CD4-positive, alpha-beta T cell treated with Interleukin-17A for 1 hour (primary cell): Measurements from ENCODE around the gene CUTC.
"Not testable (repeated sequence)": the region's sequence is repeated elsewhere in the genome, so short reads cannot be mapped to it uniquely, and the experiment has no call there.

Source experiments
- DNase-seq: peaks from one replicate; pipeline ENCODE4 v3.0.0-alpha.2; 2020

CUTC gene, protein sequence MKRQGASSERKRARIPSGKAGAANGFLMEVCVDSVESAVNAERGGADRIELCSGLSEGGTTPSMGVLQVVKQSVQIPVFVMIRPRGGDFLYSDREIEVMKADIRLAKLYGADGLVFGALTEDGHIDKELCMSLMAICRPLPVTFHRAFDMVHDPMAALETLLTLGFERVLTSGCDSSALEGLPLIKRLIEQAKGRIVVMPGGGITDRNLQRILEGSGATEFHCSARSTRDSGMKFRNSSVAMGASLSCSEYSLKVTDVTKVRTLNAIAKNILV

DNA sequence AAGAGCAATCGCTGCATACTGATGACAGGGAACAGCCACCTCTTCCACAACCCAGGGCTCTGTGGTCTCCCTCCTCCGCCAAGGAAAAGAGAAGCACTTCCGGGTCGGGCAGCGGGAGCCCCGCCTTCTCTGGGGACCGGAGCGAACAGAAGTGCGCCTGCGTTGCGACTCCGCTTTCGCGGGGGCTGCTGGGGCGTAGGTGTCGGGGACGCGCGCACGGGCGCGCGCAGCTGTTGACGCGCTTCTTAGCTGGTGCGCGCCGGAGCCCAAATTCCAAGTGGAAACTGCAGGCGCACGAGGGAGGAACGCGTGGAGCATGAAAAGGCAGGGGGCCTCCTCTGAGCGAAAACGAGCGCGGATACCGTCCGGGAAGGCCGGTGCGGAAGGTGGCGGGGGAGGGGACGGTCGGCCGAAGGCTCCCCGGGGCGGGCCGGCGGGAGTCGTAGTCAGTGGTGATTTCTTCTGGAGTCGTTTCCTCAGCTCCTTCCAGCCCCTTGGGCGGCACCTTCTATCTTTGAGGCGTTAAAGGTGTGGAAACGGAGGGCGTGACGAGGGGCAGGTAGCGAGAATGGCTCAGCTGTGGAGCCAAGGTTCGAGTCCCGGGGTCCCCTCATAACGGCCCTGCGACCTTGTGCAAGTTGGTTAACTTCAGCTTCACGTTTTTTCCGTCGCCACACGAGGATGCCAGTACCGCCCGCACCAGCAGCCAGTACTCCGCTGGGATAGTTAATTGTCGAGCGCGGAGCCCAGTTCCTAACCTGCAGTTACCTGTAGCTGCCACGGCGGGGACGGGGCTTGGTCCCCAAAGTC, at the start of gene CUTC, which contains the start of gene COX15:
Gene CUTC (plus strand): TSS at position 202 of the 810 bp plus-strand sequence. CDS start 115 bp downstream, at position 317.
Gene COX15 (minus strand): TSS at position 95 of the 810 bp plus-strand sequence. CDS start 78 bp downstream, at position 17.
- peak; percentile 96 for DNase-seq

DNA sequence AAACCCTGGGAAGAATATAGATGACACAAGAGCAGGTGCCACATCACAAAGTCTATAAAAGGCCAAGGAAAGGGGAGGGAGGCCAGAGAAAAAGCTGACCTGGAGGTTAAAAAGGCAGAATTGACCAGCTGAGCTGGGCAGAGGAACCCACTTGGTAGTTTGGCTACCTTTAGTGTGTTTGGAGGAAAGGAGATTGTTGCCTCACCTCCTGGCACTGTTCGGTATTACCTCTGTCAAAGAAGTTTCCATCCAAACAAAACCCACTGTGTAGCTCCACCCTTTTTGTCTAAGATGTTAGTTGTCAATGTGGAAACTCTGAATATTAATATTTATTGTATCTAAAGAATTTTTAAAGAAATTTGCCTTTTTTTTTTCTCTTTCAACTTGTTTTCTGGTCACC, 49.3 kb upstream of the CUTC start:
- DNase-seq, result no peak

DNA sequence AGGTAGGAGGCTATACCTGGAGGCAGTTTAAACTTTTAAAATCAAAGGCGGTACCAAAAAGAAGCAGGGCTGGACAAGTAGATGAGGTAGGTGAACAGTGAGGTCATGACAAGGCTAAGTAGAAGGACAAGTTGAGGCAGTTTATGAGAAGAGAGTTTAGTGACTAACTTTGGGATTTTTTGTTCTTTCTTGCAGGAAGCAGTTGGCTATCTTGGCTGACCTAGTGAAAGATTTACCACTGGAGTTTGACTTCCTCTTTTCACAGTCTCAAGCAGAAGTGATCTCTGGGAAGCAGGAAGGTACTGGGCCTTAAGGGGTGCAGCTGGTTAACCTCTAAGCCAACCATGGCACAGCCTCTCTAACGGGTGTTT, 46.5 kb upstream of the CUTC start:
- peak; percentile 13 for DNase-seq

DNA sequence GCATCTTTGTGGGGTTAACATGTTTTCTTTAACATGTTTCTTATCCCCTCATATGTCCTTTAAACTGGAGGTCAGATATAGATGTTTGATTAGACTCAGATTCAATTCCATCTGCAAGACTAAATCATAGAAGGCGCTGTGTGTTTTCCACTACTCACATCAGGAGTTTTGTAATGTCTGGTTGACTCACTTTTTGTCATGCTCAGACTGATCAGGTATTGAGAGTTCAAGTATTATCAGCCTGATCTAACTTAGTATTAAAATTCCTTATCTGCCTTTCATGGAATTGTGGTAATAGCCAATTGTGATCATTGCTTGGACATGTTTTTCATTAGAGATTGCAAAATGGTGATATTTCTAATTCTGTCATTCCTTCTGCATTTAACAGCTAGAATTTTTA, 42.6 kb upstream of the CUTC start:
- no peak for DNase-seq

DNA sequence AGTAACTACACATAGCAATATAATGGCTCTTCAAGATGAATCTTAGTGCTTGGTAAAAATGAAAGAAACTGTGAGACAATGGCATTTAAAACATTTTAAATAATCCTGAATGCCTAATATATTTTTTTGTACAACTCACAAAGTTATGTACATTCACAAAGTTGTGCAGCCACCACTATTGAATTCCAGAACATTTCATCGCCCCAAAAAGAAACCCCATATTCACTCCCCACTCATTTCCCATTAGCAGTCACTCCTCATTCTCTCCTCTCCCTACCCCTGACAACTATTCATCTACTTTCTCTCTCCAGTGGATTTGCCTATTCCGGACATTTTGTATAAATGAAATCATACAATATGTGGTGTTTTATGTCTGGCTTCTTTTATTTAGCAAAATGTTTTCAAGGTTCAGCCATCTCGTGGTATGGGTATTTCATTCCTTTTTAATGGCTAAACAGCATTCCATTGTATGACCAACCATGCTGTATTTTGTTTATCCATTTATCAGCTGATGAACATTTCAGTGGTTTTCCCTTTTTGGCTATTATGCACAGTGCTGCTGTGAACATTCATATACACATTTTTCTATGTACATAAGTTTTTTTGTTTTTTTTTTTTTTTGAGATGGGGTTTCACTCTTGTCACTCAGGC, 38.0 kb upstream of the CUTC start:
- DNase-seq, result no peak

DNA sequence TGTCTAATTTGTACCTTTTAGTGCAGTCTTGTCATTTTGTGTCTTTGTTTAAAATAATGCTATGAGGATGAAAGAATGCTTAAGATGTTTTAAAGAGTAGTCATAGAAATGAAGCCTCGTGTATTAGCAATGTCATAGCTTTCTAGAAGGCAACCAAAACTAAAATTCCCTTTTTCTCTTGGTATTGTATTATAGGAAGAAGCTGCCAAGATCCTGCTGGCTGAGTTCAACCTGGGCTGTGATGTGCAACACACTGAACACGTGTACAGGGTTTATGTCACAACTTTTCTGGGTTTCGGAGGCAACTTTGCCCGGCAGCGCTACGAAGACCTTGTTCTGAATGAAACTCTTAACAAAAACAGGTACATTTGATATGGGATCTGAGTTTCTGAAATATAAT, 36.3 kb upstream of the CUTC start:
- DNase-seq, result no peak

DNA sequence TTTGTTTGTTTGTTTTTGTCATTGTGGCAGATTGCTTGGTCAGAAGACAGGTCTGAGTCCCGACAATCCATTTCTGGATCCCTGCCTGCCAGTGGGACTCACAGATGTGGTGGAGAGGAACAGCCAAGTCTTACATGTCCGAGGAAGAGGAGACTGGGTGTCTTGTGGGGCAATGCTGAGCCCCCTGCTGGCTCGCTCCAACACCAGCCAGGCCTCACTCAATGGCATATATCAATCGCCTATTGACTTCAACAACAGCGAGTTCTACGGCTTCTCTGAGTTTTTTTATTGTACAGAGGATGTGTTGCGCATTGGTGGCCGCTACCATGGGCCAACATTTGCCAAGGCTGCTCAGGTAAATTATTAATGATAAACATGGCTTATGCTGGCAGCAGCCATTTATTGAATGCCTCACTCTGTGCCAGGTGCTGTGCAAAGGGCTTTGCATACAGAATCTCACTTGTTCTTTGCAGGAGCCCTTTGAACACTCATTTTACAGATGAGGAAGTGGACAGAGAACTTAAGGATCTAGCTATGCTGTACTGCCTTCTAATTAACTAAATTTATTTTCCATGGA, 33.4 kb upstream of the CUTC start:
- no peak for DNase-seq

DNA sequence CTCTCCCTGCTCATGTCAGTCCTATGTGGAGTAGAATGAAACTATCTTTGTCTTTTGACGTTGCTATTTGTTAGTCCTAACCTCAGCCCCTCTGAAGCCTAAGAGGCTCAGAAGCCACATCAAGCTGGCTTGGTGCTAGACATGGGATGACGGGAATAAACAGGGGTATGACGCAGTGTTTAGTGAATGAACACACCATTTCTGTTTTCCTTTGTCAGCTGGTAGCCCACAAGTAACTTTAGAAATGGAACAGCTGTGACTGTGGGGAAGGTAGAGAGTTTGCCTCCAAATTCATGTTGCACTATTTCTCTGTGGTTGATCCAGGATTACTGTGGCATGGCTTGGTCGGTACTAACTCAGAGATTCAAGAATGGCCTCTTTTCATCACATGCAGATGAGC, 31.4 kb upstream of the CUTC start:
- DNase-seq, result no peak

DNA sequence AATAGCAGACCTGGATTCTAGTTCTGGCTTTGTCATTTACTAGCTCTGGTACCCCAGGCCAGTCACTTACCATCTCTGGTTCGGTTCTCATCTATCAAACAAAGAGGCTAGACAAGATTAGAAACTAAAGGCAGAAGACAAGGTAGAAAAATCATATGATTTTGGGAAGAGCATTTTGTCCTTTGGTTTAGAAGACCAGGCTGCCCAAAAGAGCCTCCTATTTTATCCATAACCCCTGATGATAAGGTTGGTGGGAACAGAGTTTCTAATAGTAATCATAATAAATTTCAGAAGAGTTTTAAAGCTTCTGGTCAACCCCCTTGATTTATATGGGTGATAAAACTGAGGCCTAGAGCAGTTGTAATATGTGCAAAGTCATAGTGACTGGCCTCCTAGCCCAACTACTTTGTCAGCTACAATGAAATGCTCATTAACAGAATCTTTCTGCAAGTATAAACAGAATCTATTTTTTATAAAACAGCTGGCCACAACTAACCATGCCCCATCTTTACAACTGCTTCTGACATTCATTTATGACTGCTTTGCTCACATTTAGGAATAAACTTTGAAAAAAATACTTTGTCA, 23.5 kb upstream of the CUTC start:
- DNase-seq, result no peak

DNA sequence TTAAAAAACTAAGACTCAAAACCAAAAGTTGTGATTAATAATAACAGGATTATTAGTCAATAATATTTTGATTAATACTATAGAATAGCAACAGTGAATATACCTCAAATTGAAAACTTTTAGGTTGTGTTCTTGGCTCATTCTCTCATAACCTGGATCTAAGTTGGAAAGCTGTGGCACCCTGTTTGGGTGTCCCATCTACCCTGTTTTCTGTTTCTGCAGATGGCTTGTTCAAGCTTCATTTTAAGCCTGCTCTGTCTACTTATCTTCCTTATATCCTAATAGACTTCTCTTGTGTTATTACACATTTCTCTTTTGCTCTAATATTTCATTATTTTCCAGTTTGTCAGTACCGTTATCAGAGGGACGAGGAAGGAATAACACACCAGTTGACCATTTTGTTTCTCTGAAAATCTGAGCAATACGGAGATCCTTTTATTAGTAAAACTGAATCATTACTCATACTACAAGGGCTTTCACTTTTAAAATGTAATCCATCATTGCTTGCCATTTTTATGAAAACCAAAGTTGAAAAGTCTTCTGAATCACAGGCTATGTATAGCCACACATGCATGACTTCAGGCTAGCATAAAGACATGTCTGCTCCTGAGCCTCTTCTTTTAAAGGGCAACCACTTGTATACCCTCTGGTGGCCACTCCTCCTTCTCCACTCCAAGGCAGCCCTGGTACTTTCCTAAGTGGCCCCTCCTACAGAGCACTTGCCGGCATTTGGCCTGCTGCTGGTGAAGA, 22.4 kb upstream of the CUTC start:
- no peak for DNase-seq

DNA sequence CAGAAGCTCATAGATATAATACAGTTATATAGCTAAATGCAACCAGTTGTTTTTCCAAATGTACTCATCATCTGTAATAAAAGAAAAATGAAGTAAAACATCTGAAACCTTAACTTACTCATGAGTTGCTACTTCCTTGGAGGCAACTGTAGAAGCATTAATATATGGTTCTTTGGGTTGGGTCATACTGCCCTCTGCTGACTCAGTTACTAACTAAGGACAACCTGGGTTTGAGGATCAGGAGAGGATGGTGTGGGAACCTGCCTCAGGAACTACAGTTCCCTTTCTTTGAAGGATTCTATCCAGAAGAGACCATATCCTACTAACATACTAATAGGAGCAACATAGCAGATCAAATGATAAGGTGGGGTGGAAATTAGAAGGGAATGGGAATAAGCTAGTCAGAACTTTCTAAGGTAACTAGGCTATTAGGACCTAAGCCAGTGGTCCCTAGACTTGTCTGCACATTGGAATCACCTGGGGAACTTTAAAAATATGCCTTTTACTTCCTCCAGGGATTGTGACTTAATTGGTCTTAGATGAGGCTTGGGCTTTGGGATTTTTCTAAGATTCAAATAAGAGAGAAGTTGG, 20.8 kb upstream of the CUTC start:
- DNase-seq, result peak; percentile 56

DNA sequence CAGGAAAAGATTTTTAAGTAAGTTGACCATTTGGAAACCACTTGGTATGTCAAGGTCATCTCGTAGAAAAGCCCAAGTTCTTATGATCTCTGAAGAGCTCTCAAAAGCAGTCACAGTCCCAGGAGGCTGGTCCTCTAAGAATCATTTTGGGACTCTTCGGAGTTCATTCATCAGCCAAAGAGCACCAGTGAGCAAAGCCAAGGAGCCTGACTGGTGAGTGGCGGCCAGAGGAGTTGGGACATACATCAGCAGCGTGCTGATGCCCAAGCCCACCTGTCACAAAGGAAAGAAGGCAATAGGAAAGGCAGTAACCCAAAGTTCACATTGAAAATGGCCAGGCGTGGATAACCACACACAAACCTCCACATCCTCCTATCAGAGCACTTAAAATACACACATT, 17.6 kb upstream of the CUTC start:
- DNase-seq, result no peak

DNA sequence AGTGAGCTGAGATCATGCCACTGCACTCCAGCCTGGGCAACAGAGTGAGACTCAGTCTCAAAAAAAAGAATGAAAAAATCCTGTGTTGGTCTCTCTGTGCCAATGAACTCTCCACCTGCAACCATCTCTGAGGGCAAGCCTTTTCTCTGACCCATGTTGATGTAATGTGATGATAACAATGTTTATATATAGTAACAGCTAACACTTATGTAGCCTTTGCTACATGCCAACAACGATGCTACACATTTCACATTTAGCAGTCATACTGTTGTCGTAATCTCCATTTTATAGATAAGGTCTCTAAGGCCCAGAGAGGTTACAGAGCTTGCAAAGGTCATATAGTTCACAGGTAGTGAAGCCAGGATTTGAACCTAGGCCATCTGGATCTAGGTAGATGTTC, 11.6 kb upstream of the CUTC start:
- DNase-seq, result no peak

DNA sequence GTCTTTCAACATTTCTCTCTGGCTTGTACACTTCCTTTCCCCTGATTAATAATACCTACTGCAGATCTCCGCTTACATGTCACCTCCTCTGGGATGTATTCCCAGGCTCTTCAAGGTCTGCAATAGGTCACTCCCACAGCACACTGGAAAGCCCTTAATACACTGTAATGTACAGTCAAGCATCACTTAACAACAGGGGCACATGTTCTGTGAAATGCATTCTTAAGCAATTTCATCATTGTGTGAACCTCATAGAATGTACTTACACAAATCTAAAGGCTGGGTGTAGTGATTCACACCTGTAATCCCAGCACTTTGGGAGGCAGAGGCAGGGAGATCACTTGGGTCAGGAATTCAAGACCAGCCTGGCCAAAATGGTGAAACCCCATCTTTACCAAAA, 2.0 kb upstream of the CUTC start:
- no peak for DNase-seq

DNA sequence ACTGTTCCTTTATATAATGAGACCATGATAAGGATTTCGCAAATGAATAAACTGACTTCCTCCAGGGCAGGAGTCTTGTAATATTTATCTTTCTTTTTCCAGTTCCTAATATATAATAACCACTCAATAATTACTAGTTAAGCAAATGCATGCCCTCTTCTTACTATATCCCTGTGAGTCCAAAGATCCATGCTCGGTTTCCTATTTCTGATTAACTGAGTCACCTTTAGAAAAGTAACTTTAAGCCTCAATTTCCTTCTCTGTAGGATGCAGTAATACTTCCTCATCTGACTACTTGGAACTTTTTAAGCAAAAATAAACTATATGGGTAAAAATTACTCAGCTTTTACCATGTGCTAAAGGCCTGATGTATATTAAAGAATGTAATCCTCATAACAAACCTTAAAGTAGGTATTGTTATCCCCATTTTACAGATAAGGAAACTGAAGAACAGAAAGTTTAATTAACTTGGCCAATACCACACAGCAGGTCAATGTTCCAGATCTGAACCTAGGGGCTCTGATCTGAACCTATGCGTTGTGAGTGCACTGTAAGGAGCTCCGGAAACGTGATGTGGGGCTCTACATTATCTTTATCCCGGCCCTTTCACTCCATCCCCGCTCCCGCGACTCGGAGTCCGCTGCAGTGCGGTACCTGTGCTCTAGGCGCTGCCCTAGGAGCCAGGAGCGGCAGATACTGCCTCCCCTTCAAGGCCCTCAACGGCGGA, 565 bp upstream of the CUTC start:
- DNase-seq, result no peak

DNA sequence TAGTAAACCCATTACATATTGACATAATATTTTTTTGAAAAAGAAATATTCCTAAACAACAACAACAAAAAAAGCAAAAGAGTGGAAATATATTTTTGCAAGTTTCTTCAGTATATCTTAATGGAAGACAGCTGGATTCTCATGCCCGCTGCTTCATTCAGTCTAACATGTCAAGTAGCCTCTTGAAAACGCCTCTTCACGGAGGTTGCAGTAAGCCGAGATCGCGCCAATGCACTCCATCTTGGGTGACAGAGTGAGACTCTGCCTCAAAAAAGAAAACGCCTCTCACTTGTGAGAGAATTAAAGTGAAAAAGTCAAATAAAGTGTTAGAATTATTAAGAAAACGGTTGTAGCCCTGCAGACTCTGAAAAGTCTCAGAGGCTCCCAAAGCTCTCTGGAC, 1.3 kb downstream of the CUTC start:
- no peak for DNase-seq

DNA sequence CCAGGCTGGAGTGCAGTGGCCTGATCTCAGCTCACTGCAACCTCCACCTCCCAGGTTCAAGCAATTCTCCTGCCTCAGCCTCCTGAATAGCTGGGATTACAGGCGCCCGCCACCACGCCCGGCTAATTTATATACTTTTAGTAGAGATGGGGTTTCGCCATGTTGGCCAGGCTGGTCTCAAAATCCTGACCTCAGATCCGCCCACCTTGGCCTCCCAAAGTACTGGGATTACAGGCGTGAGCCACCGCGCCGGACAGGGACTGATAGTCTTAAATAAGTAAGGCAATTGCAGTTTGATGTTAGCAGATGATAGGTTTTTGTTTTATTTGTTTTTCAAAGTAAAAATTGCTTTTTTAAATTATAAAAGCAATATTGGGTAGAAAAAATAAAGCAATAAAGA, 2.1 kb downstream of the CUTC start:
- not testable (repeated sequence) for DNase-seq

DNA sequence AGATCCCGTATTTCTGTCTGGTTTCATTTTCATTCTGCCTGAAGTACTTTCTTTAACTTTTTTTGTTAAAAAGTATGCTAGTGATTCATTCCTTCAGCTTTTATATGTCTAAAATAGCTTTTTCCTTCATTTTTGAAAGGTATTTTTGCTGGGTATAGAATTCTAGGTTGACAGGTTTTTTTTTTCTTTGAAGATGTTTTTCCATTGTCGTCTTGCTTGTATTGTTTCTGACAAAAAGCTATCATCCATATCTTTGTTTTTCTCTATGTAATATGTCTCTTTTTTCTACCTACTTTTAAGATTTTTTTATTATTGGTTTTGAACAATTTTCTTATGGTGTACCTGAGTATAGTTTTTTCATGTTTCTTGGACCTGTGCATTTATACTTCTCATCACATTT, 8.2 kb downstream of the CUTC start:
- DNase-seq, result no peak

DNA sequence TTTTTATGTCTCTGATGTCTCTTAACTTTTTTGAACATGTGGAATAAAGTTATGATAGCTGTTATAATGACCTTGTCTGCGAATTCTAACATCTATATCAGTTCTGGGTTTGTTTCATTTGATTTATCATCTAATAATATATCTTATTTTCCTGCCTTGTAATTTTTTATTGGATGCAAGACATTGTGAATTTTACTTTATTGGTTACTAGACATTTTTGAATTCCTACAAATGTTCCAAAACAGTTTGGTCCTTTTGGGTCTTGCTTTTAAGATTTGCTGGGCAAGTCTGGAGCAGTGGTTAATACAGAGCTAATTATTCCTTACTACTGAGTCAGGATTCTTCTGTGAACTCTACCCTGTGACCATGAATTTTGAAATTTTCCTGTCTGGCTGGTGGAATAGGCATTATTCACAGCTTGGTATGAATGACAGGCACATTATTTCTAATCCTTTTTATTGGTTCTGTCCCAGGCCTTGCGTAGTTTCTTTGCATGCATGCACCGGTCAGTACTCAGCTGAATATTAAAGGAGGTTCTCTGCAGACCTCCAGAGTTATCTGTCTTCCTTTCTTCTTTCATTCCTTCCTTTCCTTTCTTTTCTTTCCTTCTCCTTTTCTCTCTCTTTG, 9.0 kb downstream of the CUTC start:
- DNase-seq, result no peak

DNA sequence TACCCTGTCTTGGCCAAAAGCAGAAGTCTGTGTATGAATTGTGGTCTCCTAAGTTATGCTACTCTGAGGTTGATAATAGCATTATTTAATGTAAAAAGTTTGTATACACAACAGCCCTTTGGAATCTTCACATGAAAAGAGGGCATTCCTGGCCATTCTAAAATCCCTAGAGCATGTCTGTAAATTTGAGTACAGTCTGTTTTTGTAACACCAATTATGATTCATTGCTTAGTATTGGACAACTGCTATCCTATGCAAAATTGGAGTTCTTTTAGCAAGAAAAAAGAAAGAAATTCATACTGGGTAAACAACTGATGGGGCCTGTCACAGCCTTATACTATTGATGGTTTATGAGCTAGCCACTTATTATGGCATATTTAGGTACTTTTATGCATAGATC, 10.2 kb downstream of the CUTC start:
- no peak for DNase-seq

DNA sequence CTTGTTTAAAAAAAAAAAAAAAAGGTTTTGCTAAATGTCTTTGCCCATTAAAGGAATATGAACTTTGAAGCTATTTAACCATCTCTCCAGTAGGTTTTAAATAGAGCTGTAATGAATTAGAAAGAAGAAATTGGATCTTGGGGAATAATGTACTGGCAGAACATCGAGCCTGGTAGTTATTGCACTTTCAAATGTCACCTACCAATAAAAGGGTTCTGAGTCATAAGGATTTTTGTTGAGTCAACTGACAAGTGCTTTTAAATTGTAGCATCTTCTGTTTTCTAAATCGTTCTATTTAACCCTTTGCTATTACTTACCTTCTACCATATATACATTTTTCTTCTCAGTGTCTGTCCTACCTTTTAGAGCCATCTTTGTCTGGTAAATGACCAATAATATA, 10.7 kb downstream of the CUTC start:
- no peak for DNase-seq
